HepG2 (cell line): ENCODE data around the gene MPV17L. TPM values are rescaled to one million over a fixed set of nuclear protein-coding genes. Genes with fewer than 3 reads are reported as not detected.
A peak's percentile ranks its signal among the peaks of the same experiment; 100 is the strongest.

Experiments
- CENPX ChIP-seq: sonication (generic); formaldehyde crosslinking; IDR thresholded peaks from 2 replicates; pipeline ENCODE4 v1.9.0; 2021; ENCODE audit warnings: mild to moderate bottlenecking, missing genetic modification reagents, moderate library complexity
- ETV5 ChIP-seq: IDR thresholded peaks from 2 replicates; pipeline ENCODE4 v1.6.1; 2018; ENCODE audit warnings: missing biosample characterization, missing genetic modification reagents, inconsistent platforms, borderline replicate concordance
- FOXA1 ChIP-seq, 2 experiments: fragments of 450-650 bp in 1 of 2; sonication (generic) in 1 of 2; formaldehyde crosslinking in 1 of 2; IDR thresholded peaks; 2 replicates each; pipeline versions ENCODE4 v1.4.0 to v1.6.1; 2016 to 2020; ENCODE audit warnings: missing genetic modification reagents in 1 of 2
- GTF3A ChIP-seq: sonication (generic); formaldehyde crosslinking; conservative IDR thresholded peaks from 2 replicates; pipeline ENCODE4 v1.4.0; 2020; ENCODE audit warnings: mild to moderate bottlenecking, missing genetic modification reagents
- IRX3 ChIP-seq: sonication (generic); formaldehyde crosslinking; IDR thresholded peaks from 2 replicates; pipeline ENCODE4 v1.8.1; 2023; ENCODE audit warnings: mild to moderate bottlenecking, low read depth, missing genetic modification reagents, borderline replicate concordance
- MEIS1 ChIP-seq: sonication (generic); formaldehyde crosslinking; IDR thresholded peaks from 2 replicates; pipeline ENCODE4 v1.9.0; 2021; ENCODE audit warnings: mild to moderate bottlenecking, missing genetic modification reagents, moderate library complexity, borderline replicate concordance
- NFE2L1 ChIP-seq: sonication (generic); formaldehyde crosslinking; IDR thresholded peaks from 2 replicates; pipeline ENCODE4 v1.4.0; 2020; ENCODE audit warnings: missing genetic modification reagents, mild to moderate bottlenecking, borderline replicate concordance
- RAD21 ChIP-seq: fragments of 450-650 bp; formaldehyde crosslinking; IDR thresholded peaks from 2 replicates; pipeline ENCODE4 v1.5.0; 2020; ENCODE audit warnings: mild to moderate bottlenecking
- REPIN1 ChIP-seq: sonication (generic); formaldehyde crosslinking; IDR thresholded peaks from 2 replicates; pipeline ENCODE4 v1.8.0; 2022; ENCODE audit warnings: missing genetic modification reagents, low read depth, mild to moderate bottlenecking, borderline replicate concordance
- SOX5 ChIP-seq: IDR thresholded peaks from 2 replicates; pipeline ENCODE4 v1.6.1; 2016; ENCODE audit warnings: borderline replicate concordance
- SP2 ChIP-seq: sonication (generic); formaldehyde crosslinking; IDR thresholded peaks from 2 replicates; pipeline ENCODE4 v1.5.1; 2020; ENCODE audit warnings: mild to moderate bottlenecking, missing genetic modification reagents
- TRIM22 ChIP-seq: fragments of 450-650 bp; IDR thresholded peaks from 2 replicates; pipeline ENCODE4 v1.6.1; 2017
- U2AF1 ChIP-seq: fragments of 200-400 bp; formaldehyde crosslinking; optimal IDR thresholded peaks from 2 replicates; pipeline ENCODE3; 2017; ENCODE audit warnings: mild to moderate bottlenecking, low read depth, low read length
- ZBTB49 ChIP-seq: sonication (generic); formaldehyde crosslinking; IDR thresholded peaks from 2 replicates; pipeline ENCODE4 v1.4.0; 2020; ENCODE audit warnings: missing genetic modification reagents, borderline replicate concordance
- ZBTB7B ChIP-seq: sonication (generic); formaldehyde crosslinking; IDR thresholded peaks from 2 replicates; pipeline ENCODE4 v1.4.0; 2020; ENCODE audit warnings: missing genetic modification reagents
- ZGPAT ChIP-seq: IDR thresholded peaks from 2 replicates; pipeline ENCODE4 v1.6.1; 2016; ENCODE audit warnings: mild to moderate bottlenecking
- ZNF230 ChIP-seq: sonication (generic); formaldehyde crosslinking; IDR thresholded peaks from 2 replicates; pipeline ENCODE4 v1.4.0; 2020; ENCODE audit warnings: mild to moderate bottlenecking, missing genetic modification reagents
- ZNF34 ChIP-seq: sonication (generic); formaldehyde crosslinking; IDR thresholded peaks from 2 replicates; pipeline ENCODE4 v1.4.0; 2020; ENCODE audit warnings: mild to moderate bottlenecking, missing genetic modification reagents, borderline replicate concordance
- ZNF354B ChIP-seq: sonication (generic); formaldehyde crosslinking; IDR thresholded peaks from 2 replicates; pipeline ENCODE4 v1.8.0; 2022; ENCODE audit warnings: mild to moderate bottlenecking, missing genetic modification reagents
- ZNF512B ChIP-seq: sonication (generic); formaldehyde crosslinking; IDR thresholded peaks from 2 replicates; pipeline ENCODE4 v1.5.1; 2020; ENCODE audit warnings: missing genetic modification reagents, mild to moderate bottlenecking, borderline replicate concordance
- ZNF781 ChIP-seq: sonication (generic); formaldehyde crosslinking; IDR thresholded peaks from 2 replicates; pipeline ENCODE4 v1.5.1; 2020; ENCODE audit warnings: borderline replicate concordance, mild to moderate bottlenecking, missing genetic modification reagents; ENCODE audit errors: not compliant biosample characterization
- polyA plus RNA-seq, 8 experiments: library from polyadenylated mRNA; depleted of rRNA in 3 of 8; stranded (reverse) in 7 of 8; unstranded in 1 of 8; fragments of >200 nt; fragmentation: Illumina TruSeq in 4 of 8; extraction: Trizol in 4 of 8; gene quantifications; 2 replicates each; pipeline versions ENCODE4 v1.2.1 to v1.2.3, GENCODE V29; 2011 to 2016; ENCODE audit warnings: low read depth in 4 of 8, missing spikeins in 1 of 8, mixed read lengths in 1 of 8; ENCODE audit not compliant: insufficient read depth in 1 of 8
- total RNA-seq, 5 experiments: library from RNA; depleted of rRNA; stranded (reverse); fragments of >200 nt; fragmentation: Illumina TruSeq; extraction: Trizol; gene quantifications; 2 replicates each; pipeline ENCODE4 v1.2.3, GENCODE V29; 2016; ENCODE audit warnings: low read depth in 1 of 5

MPV17L gene
- total and polyA plus RNA-seq, 2 of the 13 experiments (the other 11 are each of a cell fraction or from before 2014, with no cell fraction given), result 34.7 to 63.8 TPM

- TF ChIP-seq SOX5 (CRISPR knock-in tag) (peak; percentile 78; the same call in 1 of the 2 replicates), REPIN1 (CRISPR knock-in tag) (peak; percentile 84; the same call in 1 of the 2 replicates), TRIM22 (no peak), GTF3A (CRISPR knock-in tag) (no peak), U2AF1 (no peak), ZNF34 (0 out of 2 replicates have a peak, but pooled peaks have one; percentile 13), SP2 (0 out of 2 replicates have a peak, but pooled peaks have one; percentile 43), NFE2L1 (CRISPR knock-in tag) (no peak), MEIS1 (no peak), IRX3 (CRISPR knock-in tag) (peak; percentile 28; the same call in 1 of the 2 replicates), ZNF230 (CRISPR knock-in tag) (peak; percentile 36; the same call in 1 of the 2 replicates), ZNF354B (CRISPR knock-in tag) (peak; percentile 62; the same call in 1 of the 2 replicates), ZNF781 (CRISPR knock-in tag) (peak; percentile 91), RAD21 (CRISPR knock-in tag) (no peak), ZGPAT (CRISPR knock-in tag) (peak; percentile 78), FOXA1 (IDR thresholded peaks at IDR 0.05) (no peak), FOXA1 (CRISPR knock-in tag; IDR thresholded peaks at IDR 0.05) (peak; percentile 36), CENPX (CRISPR knock-in tag) (no peak), ETV5 (CRISPR knock-in tag) (peak; percentile 88; the same call in 1 of the 2 replicates), ZBTB7B (CRISPR knock-in tag) (peak; percentile 88), ZNF512B (no peak; the same call in 1 of the 2 replicates), ZBTB49 (CRISPR knock-in tag) (peak; percentile 65; the same call in 1 of the 2 replicates)
Measured at GRCh38 chr16:15398618-15399316, 3.2 kb downstream of the MPV17L start (continued).
